Measurements from ENCODE around the gene YWHAE.
"Not testable (repeated sequence)": the region's sequence is repeated elsewhere in the genome, so short reads cannot be mapped to it uniquely, and the experiment has no call there.

The YWHAE gene

DNA sequence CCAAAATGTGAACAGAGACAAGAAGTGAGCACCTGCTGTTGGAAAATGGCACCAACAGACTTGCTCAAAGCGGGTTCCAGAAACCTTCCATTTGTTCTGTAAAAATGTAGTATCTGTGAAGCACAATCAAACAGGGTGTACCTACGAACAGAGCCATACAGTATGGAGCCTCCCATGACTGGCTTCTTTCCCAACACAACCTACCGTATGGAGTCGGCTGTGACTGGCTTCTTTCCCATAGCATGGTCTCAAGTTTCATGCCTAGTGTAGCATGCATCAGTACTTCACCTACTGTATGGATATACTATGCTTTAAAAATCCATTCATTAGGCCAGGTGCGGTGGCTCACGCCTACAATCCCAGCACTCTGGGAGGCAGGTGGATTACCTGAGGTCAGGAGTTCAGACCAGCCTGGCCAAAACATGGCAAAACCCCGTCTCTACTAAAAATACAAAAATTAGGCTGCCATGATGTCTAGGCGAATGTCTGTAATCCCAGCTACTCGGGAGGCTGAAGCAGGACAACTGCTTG is 26.2 kb downstream of the YWHAE start:
- DNase-seq = no peak

GRCh38 chr17:1372618-1373017 is 27.4 kb downstream of the YWHAE start:
- no peak for DNase-seq

GRCh38 chr17:1371893-1372590 is 28.0 kb downstream of the YWHAE start:
- DNase-seq = no peak

- DNase-seq = no peak
These were observed 31.4 kb downstream of the YWHAE start for GRCh38 chr17:1368588-1368987.

DNA sequence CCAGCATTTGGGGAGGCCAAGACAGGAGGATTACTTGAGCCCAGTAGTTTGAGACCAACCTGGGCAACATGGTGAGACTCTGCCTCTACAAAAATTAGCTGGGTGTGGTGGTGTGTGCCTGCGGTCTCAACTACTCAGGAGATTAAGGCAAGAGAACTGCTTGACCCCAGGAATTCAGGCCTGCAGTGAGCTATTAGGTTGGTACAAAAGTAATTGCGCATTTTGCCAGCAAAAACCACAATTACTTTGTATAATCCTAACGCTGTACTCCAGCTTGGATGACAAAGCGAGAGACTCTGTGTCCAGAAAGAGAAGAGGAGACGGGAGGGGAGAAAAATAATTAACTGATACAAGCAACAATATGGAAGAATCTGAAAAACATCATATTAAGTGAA is 32.7 kb downstream of the YWHAE start:
- no peak for DNase-seq

GRCh38 chr17:1366234-1366633 is 33.8 kb downstream of the YWHAE start:
- DNase-seq = no peak

GRCh38 chr17:1365445-1366039 is 34.5 kb downstream of the YWHAE start:
- DNase-seq = peak; percentile 70

DNA sequence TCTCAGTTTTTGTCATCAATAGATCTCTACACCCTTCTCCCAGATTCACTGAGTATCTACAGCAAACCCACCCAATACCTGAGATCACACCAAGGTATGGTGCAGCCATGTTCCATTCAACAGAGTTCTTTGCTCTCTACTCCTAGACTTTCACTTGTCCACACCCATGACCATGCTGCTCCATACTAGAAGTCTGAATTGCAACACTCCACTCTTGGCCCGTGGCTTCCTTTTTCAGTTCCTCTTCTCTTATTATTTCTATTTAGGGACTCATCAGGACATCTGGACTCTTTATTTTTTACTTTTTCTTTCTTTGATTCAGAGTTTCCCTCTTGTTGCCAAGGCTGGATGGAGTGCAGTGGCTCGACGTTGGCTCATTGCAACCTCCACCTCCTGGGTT is 37.1 kb downstream of the YWHAE start:
- DNase-seq = peak; percentile 69

DNA sequence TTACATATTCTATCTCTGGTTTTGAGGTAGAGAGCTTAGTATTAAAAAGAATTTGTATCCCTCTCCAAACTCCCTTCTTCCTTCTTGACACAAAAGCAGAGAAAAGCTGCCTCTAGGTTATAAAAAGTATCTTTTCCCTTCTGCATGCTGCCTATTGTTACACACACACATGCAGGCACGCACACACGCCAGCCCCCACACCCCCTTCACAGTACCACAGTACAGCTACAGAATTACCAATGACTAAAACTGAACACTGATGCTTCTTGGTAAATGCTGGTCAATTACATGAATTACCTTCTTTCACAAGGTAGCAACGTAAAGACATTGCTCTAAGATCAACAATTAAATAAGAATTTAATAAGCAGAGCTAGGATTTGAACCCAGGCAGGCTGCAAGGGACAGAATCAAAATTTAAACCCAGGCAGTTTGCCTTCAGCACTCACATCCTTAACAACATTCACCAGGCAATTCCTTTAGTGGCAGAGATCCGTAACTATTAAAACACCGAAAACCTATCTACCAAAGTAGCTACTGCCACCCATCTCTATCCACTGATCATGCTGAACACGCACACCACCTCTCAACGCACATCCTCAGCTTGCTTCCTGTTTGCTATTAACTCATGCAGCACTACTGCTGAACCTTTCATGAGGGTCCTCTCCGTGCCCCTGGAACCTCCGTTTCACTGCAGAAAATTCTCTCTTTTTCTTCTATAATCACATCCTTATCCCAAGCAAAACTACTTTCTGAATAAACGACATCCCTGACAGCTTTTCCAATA is 37.8 kb downstream of the YWHAE start:
- no peak for DNase-seq

- no peak for DNase-seq
These were observed 39.0 kb downstream of the YWHAE start for GRCh38 chr17:1360975-1361374.

DNA sequence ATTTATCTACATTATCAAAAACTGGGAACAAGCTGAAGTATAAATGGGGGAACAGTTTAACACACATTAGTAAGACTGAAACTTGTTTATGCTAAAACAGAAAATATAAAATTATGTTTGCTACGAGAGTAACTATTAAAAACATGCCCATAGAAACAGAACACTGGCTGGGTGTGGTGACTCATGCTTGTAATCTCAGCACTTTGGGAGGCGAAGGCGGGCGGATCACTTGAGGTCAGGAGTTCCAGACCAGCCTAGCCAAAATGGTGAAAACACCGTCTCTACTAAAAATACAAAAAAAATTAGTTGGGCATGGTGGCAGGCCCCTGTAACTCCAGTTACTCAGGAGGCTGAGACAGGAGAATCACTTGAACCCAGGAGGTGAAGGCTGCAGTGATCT is 39.7 kb downstream of the YWHAE start:
- not testable (repeated sequence) for DNase-seq

DNA sequence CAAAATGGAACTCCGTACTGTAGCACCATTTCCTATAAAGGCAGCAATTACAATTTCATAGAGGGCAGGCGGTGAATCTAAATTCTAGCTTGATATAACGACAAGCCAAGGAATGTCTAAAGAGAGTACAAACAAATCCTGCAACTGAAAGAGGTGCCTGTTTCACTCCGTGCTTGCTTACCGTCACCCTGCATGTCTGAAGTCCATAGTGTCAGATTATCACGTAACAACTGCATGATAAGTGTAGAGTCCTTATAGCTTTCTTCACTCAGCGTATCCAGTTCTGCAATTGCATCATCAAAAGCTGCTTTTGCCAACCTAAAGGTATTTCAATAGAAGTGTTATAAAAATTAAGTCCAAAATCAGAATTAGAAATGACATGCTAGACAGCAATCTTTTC is 46.0 kb downstream of the YWHAE start:
- no peak for DNase-seq

GRCh38 chr17:1352530-1352929 is 47.5 kb downstream of the YWHAE start:
- DNase-seq = not testable (repeated sequence)

DNA sequence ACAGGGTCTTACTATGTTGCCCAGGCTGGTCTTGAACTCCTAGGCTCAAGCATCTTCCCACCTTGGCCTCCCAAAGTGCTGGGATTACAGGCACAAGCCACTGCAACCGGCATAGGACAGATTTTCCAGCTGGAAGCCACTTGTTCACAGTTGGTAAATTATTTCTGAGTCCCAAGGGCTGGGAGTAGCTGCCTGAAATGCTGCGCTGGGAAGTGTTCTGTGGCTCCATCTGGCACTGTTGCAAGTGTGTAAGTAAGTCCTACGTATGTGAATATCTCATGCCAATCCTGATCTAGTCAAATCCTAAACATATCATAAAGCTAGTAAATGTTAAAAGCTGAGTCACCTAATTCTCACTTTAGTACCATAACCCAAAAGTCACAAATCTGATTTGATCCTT is 48.1 kb downstream of the YWHAE start:
- DNase-seq = no peak

GRCh38 chr17:1351275-1351674 is 48.7 kb downstream of the YWHAE start:
- no peak for DNase-seq

GRCh38 chr17:1347589-1348323 is 52.3 kb downstream of the YWHAE start:
- DNase-seq = no peak

DNA sequence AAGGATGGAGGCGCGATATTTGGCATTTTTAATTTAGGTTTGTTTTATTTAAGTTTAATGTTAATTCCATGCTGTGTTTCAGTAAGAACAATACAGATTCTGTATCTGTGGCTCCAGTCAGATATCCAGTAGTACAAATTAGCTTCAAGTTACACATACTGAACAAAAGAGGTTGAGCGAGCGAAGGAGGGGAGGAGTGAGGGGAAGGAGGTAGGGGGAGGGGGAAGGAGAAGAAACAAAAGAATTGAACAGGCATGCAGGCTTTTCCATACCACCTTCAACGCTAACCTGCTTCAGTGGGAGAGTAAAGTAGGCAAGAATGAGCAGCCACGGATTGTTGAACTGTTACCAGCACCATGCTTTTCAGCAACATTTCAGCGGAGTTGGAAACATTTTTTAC is 55.5 kb downstream of the YWHAE start:
- no peak for DNase-seq

- DNase-seq = no peak
These were observed 56.5 kb downstream of the YWHAE start for GRCh38 chr17:1343554-1343953.

GRCh38 chr17:1340371-1340770 is 59.7 kb downstream of the YWHAE start:
- DNase-seq = no peak

DNA sequence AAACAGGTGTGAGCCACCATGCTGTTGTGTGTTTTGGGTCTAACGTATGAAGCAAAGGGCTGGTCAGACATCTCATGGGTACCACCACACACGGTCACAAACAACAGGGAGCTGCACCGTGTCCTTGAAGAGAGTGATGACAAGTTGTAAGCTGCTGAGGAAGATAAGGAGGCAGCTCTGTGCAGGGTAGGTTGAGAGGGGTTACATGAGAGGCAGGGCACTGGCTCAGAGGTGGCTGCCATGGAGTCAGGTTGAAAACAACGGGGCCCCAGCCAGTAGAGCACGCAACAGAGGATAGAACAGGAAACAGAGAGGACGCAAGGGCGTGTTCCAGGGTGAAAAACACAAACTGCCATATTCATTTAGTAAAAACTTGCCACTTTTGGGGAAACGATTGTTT is 68.3 kb downstream of the YWHAE start:
- no peak for DNase-seq

- DNase-seq = no peak
These were observed 70.2 kb downstream of the YWHAE start for GRCh38 chr17:1329745-1330343.

- DNase-seq = no peak
These were observed 71.6 kb downstream of the YWHAE start for GRCh38 chr17:1328437-1328836.

DNA sequence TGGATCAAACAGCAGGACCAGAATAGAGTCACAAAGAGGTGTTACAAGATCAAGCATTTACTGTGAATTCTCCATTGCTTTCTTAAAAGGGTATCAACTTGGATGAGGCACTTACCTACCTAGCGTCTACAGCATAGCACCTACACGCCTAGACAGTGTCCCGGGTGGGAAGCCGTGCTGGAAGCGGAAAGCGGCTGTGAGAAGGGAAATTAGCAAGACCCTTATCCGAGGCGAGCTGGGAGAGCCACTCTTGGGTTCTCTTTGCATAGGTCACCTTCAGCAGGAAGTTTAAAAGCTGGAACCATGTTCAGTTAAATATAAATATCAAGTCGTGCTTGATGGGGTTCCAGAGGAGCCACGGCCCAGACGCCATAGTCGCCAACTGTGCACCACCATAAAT is 74.3 kb downstream of the YWHAE start:
- no peak for DNase-seq
